HepG2 (cell line): ENCODE measurements around the gene IFT57. TPM values are rescaled to one million over a fixed set of nuclear protein-coding genes. Genes with fewer than 3 reads are reported as not detected.

Experiments
- ATAC-seq: fragments of 200-7000 bp; cut with Tn5 transposase; 3 replicates; pipeline ENCODE4 v1.9.1; 2020; ENCODE audit warnings: mild to moderate bottlenecking, moderate library complexity
- BruUV-seq: library from RNA; stranded (reverse); fragments of 400-500 nt; replicated peaks from 2 replicates; lab custom pipeline; 2021; lab: Mats Ljungman, UMichigan
- CTCF ChIA-PET: fragments of 300-600 bp; formaldehyde crosslinking; extraction: SDS; loops from one replicate; lab custom pipeline; 2021; ENCODE audit warnings: low total read pairs, inconsistent platforms, low intra/inter-chr PET ratio; lab: Yijun Ruan, JAX
- POLR2A ChIA-PET: fragments of 350-600 bp; sonication (Branson Sonifier 250); formaldehyde crosslinking; loops from one replicate; lab custom pipeline; 2020; ENCODE audit warnings: antibody characterized with exemption, inconsistent platforms; lab: Yijun Ruan, JAX
- DNase-seq: peaks from one replicate; pipeline ENCODE4 v3.0.0-alpha.2; 2015; ENCODE audit warnings: low spot score
- FAIRE-seq: peaks from 3 replicates; lab custom pipeline; 2011; peaks lifted over from hg19 to GRCh38; lab: Jason Lieb, UNC
- H2AFZ ChIP-seq: one replicate; pipeline ENCODE4 v1.6.1; 2011; ENCODE audit warnings: low read length, inconsistent platforms
- H3K27ac ChIP-seq: fragments of 300-600 bp; 3 replicates; pipeline ENCODE4 v1.8.0; 2011; ENCODE audit warnings: mixed run types, mild to moderate bottlenecking, mixed read lengths, low read length, inconsistent platforms; ENCODE audit not compliant: insufficient read depth; ENCODE audit errors: extremely low read length
- H3K27me3 ChIP-seq, 2 experiments: fragments of 200-600 bp in 1 of 2; 2 replicates in 1 of 2; 3 replicates in 1 of 2; pipeline versions ENCODE4 v1.6.0 to v1.8.0; 2011; ENCODE audit warnings: low read length in 2 of 2, mild to moderate bottlenecking in 2 of 2, moderate library complexity in 2 of 2, inconsistent platforms in 1 of 2; ENCODE audit not compliant: insufficient read depth in 2 of 2, control insufficient read depth in 1 of 2
- H3K36me3 ChIP-seq, 2 experiments: fragments of 200-600 bp in 1 of 2; replicated peaks in 1 of 2; 2 replicates in 1 of 2; 3 replicates in 1 of 2; pipeline versions ENCODE4 v1.5.1 to v1.8.0; 2011; ENCODE audit warnings: low read length in 2 of 2, inconsistent platforms in 1 of 2; ENCODE audit not compliant: insufficient read depth in 2 of 2, control insufficient read depth in 1 of 2
- H3K4me1 ChIP-seq: 2 replicates; pipeline ENCODE4 v1.5.1; 2012; ENCODE audit warnings: low read length, inconsistent platforms; ENCODE audit not compliant: insufficient read depth
- H3K4me2 ChIP-seq: 2 replicates; pipeline ENCODE4 v1.6.0; 2011; ENCODE audit warnings: low read depth, low read length, inconsistent platforms
- H3K4me3 ChIP-seq, 3 experiments: fragments of 200-600 bp in 1 of 3; sonication (generic), shearing (Covaris generic) in 1 of 3; replicated peaks in 1 of 3; 2 replicates each; pipeline ENCODE4 v1.5.1; 2011 to 2016; ENCODE audit warnings: low read length in 3 of 3, inconsistent platforms in 2 of 3, low read depth in 2 of 3, mild to moderate bottlenecking in 2 of 3, control low read depth in 1 of 3, mixed read lengths in 1 of 3; ENCODE audit not compliant: insufficient read depth in 1 of 3
- H3K79me2 ChIP-seq: one replicate; pipeline ENCODE4 v1.6.1; 2011; ENCODE audit warnings: low read length, inconsistent platforms; ENCODE audit not compliant: insufficient read depth
- H3K9ac ChIP-seq: 2 replicates; pipeline ENCODE4 v1.6.0; 2011; ENCODE audit warnings: mild to moderate bottlenecking, low read depth, low read length, inconsistent platforms; ENCODE audit not compliant: insufficient read depth
- H3K9me3 ChIP-seq: 2 replicates; pipeline ENCODE4 v1.5.1; 2012; ENCODE audit warnings: mild to moderate bottlenecking, low read length
- H4K20me1 ChIP-seq: 2 replicates; pipeline ENCODE4 v1.6.0; 2011; ENCODE audit warnings: inconsistent platforms, mild to moderate bottlenecking, low read length, moderate library complexity; ENCODE audit not compliant: insufficient read depth
- ARID3A ChIP-seq: IDR thresholded peaks from 2 replicates; pipeline ENCODE4 v1.6.1; 2012; ENCODE audit warnings: low read depth, low read length, improper control_type of control experiment
- EHMT2 ChIP-seq: fragments of 200-600 bp; sonication (generic); IDR thresholded peaks from 2 replicates; pipeline ENCODE4 v1.7.0; 2017; ENCODE audit warnings: antibody characterized with exemption, low read depth, low read length, borderline replicate concordance
- HNF1A ChIP-seq, 2 experiments: sonication (generic) in 1 of 2; formaldehyde crosslinking in 1 of 2; IDR thresholded peaks; 2 replicates each; pipeline versions ENCODE4 v1.4.0 to v1.6.1; 2016 to 2020; ENCODE audit warnings: borderline replicate concordance in 1 of 2, low read depth in 1 of 2, mild to moderate bottlenecking in 1 of 2, missing genetic modification reagents in 1 of 2
- HNF4G ChIP-seq, 2 experiments: sonication (generic) in 1 of 2; formaldehyde crosslinking in 1 of 2; IDR thresholded peaks; 2 replicates each; pipeline versions ENCODE4 v1.4.0 to v1.6.1; 2011 to 2020; ENCODE audit warnings: borderline replicate concordance in 2 of 2, low read depth in 2 of 2, mild to moderate bottlenecking in 2 of 2, low read length in 1 of 2, missing genetic modification reagents in 1 of 2, moderate library complexity in 1 of 2
- PHF21A ChIP-seq: sonication (generic); formaldehyde crosslinking; IDR thresholded peaks from 2 replicates; pipeline ENCODE4 v1.5.0; 2020; ENCODE audit warnings: mild to moderate bottlenecking, missing genetic modification reagents
- SALL1 ChIP-seq: sonication (generic); formaldehyde crosslinking; IDR thresholded peaks from 2 replicates; pipeline ENCODE4 v1.8.0; 2022; ENCODE audit warnings: mild to moderate bottlenecking, missing genetic modification reagents
- SOX6 ChIP-seq, 2 experiments: fragments of 450-650 bp in 1 of 2; sonication (generic) in 1 of 2; formaldehyde crosslinking in 1 of 2; IDR thresholded peaks; 2 replicates each; pipeline versions ENCODE4 v1.4.0 to v1.6.1; 2017 to 2020; ENCODE audit warnings: antibody characterized with exemption in 1 of 2, mild to moderate bottlenecking in 1 of 2, missing genetic modification reagents in 1 of 2
- TEAD3 ChIP-seq: optimal IDR thresholded peaks from 2 replicates; pipeline ENCODE3; 2016; ENCODE audit warnings: borderline replicate concordance
- ZMYM4 ChIP-seq: sonication (generic); formaldehyde crosslinking; IDR thresholded peaks from 2 replicates; pipeline ENCODE4 v1.8.1; 2023; ENCODE audit warnings: mild to moderate bottlenecking, missing genetic modification reagents
- ZNF101 ChIP-seq: sonication (generic); formaldehyde crosslinking; IDR thresholded peaks from 2 replicates; pipeline ENCODE4 v1.4.0; 2020; ENCODE audit warnings: mild to moderate bottlenecking, low read depth, missing genetic modification reagents, borderline replicate concordance
- ZNF644 ChIP-seq: IDR thresholded peaks from 2 replicates; pipeline ENCODE4 v1.6.1; 2016; ENCODE audit warnings: low read depth
- ZNF766 ChIP-seq: sonication (generic); formaldehyde crosslinking; IDR thresholded peaks from 2 replicates; pipeline ENCODE4 v1.5.0; 2020; ENCODE audit warnings: missing genetic modification reagents, borderline replicate concordance
- ZNF891 ChIP-seq: sonication (generic); formaldehyde crosslinking; IDR thresholded peaks from 2 replicates; pipeline ENCODE4 v1.5.0; 2020; ENCODE audit warnings: mild to moderate bottlenecking, missing genetic modification reagents
- WGBS: methylation state at CpG from one replicate; pipeline ENCODE4 v1.1.6; 2017; ENCODE audit warnings: low lambda C conversion rate; 5-methylcytosine and 5-hydroxymethylcytosine counted together
- in situ Hi-C: cut with HindIII; loops from 2 replicates; pipeline ENCODE4 v1.10.0; 2017; ENCODE audit warnings: low pct_unique_long_range_greater_than_20kb; ENCODE audit not compliant: extremely low pct_ligation_motif_present
- intact Hi-C: fragments of 100-400 bp; cut with micrococcal nuclease; formaldehyde crosslinking; loops from one replicate; pipeline ENCODE4 v1.10.0; 2022; ENCODE audit not compliant: unreplicated experiment
- polyA plus RNA-seq, 8 experiments: library from polyadenylated mRNA; depleted of rRNA in 3 of 8; stranded (reverse) in 7 of 8; unstranded in 1 of 8; fragments of >200 nt; fragmentation: Illumina TruSeq in 4 of 8; extraction: Trizol in 4 of 8; gene quantifications; 2 replicates each; pipeline versions ENCODE4 v1.2.1 to v1.2.3, GENCODE V29; 2011 to 2016; ENCODE audit warnings: low read depth in 4 of 8, missing spikeins in 1 of 8, mixed read lengths in 1 of 8; ENCODE audit not compliant: insufficient read depth in 1 of 8
- total RNA-seq, 5 experiments: library from RNA; depleted of rRNA; stranded (reverse); fragments of >200 nt; fragmentation: Illumina TruSeq; extraction: Trizol; gene quantifications; 2 replicates each; pipeline ENCODE4 v1.2.3, GENCODE V29; 2016; ENCODE audit warnings: low read depth in 1 of 5
- TF ChIP-seq, protein P1 (sequence below): sonication (generic); formaldehyde crosslinking; IDR thresholded peaks from 2 replicates; pipeline ENCODE4 v1.4.0; 2020; ENCODE audit warnings: mild to moderate bottlenecking, missing genetic modification reagents

The IFT57 gene
- total and polyA plus RNA-seq, 2 of the 13 experiments (the other 11 are each of a cell fraction or from before 2014, with no cell fraction given), result 5.5 to 14.5 TPM

DNA sequence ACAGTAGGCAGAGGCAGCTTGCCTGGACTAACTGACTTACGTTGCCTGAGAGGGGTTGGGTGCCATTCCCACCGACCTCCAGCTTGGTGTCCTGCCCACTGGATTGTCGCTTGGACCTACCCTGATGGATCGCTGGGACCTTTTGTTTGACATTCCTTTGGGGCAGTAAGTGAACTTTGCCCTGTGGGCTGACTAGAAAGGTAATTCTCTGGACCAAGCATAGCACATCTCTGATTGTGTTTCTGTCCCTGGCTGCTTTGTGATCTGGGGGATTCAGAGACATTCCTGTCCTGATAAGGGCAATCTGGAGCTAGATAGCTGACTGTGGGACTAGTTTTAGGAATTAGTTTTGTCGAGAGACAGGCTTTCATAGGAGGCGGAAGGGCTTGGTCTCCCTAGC, 19.5 kb upstream of the IFT57 start:
- H3K4me3 ChIP-seq, result no peak overlapping the region
- CTCF ChIA-PET, result no interaction called here
- no peaks in the 10 kb centered on the region for H4K20me1 ChIP-seq
- no peaks in the 10 kb centered on the region for H3K27me3 ChIP-seq
- POLR2A ChIA-PET, result no interaction called here
- BruUV-seq, result no TSS peak
- no peak overlapping the region for H3K27ac ChIP-seq
- H2AFZ ChIP-seq, result no peak overlapping the region
- in situ Hi-C loops, result no loop called here
- no peak overlapping the region for H3K9ac ChIP-seq
- no peaks in the 10 kb centered on the region for H3K9me3 ChIP-seq
- H3K79me2 ChIP-seq, result no peaks in the 10 kb centered on the region
- H3K36me3 ChIP-seq, result no peaks in the 10 kb centered on the region
- DNase-seq (peak; percentile 87), ATAC-seq (peak; percentile 99), FAIRE-seq (peak; percentile 88)
- H3K4me1 ChIP-seq, result peaks cover 16% of the 10 kb centered on the region
- intact Hi-C loops, result no loop called here
- H3K4me2 ChIP-seq, result 0 out of 2 replicates have a peak overlapping the region, but pooled peaks have one; percentile 14
- WGBS, result 7% methylated on average over 5 of the region's 6 CpGs
- no peak for TF ChIP-seq HNF1A (IDR thresholded peaks at IDR 0.05; ENCODE audit: low read depth)
- TF ChIP-seq HNF1A (CRISPR knock-in tag; IDR thresholded peaks at IDR 0.05; ENCODE audit: borderline replicate concordance), result no peak
- TF ChIP-seq ZNF766 (CRISPR knock-in tag), result no peak
- no peak for TF ChIP-seq ARID3A
- 0 out of 2 replicates have a peak, but pooled peaks have one; percentile 22 for TF ChIP-seq PHF21A
- no peak for TF ChIP-seq ZNF101
- TF ChIP-seq, protein P1, sequence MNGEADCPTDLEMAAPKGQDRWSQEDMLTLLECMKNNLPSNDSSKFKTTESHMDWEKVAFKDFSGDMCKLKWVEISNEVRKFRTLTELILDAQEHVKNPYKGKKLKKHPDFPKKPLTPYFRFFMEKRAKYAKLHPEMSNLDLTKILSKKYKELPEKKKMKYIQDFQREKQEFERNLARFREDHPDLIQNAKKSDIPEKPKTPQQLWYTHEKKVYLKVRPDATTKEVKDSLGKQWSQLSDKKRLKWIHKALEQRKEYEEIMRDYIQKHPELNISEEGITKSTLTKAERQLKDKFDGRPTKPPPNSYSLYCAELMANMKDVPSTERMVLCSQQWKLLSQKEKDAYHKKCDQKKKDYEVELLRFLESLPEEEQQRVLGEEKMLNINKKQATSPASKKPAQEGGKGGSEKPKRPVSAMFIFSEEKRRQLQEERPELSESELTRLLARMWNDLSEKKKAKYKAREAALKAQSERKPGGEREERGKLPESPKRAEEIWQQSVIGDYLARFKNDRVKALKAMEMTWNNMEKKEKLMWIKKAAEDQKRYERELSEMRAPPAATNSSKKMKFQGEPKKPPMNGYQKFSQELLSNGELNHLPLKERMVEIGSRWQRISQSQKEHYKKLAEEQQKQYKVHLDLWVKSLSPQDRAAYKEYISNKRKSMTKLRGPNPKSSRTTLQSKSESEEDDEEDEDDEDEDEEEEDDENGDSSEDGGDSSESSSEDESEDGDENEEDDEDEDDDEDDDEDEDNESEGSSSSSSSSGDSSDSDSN (CRISPR knock-in tag), result 0 out of 2 replicates have a peak, but pooled peaks have one; percentile 22
- peak; percentile 92 for TF ChIP-seq ZNF644 (CRISPR knock-in tag)
- peak; percentile 66 for TF ChIP-seq TEAD3 (CRISPR knock-in tag)
- TF ChIP-seq HNF4G (IDR thresholded peaks at IDR 0.05; ENCODE audit: borderline replicate concordance, low read depth, low read length), result peak; percentile 58; the same call in 1 of the 2 replicates
- TF ChIP-seq HNF4G (CRISPR knock-in tag; IDR thresholded peaks at IDR 0.05; ENCODE audit: borderline replicate concordance, low read depth), result no peak
- no peak for TF ChIP-seq EHMT2
- TF ChIP-seq SOX6 (IDR thresholded peaks at IDR 0.05), result no peak
- TF ChIP-seq SOX6 (CRISPR knock-in tag; IDR thresholded peaks at IDR 0.05), result peak; percentile 58
- TF ChIP-seq ZMYM4 (CRISPR knock-in tag), result peak; percentile 64
- peak; percentile 45; the same call in 1 of the 2 replicates for TF ChIP-seq SALL1 (CRISPR knock-in tag)
- no peak for TF ChIP-seq ZNF891 (CRISPR knock-in tag)
